ENCODE measurements around the gene ANAPC5. TPM values are rescaled to one million over a fixed set of nuclear protein-coding genes. Genes with fewer than 3 reads are reported as not detected.

The ANAPC5 gene
- total RNA-seq, 1 donor from 2014 or later, result 85.8 TPM

DNA sequence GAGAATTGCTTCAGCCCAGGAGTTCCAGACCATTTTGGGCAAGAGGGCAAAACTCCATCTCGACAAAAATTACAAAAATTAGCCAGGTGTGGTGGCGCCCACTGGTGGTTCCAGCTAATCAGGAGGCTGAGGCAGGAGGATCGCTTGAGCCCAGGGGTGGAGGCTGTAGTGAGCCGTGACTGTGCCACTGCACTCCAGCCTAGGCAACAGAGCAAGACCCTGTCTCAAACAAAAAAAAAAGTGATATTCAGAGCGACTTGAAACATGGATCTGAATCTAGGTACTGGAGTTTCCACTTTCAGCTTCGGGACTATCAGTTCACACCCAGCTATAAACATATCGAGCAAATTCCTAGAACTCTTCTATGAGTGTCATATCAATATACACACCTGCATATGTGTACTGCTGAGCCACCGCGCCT is 31.4 kb upstream of the ANAPC5 start:
- no peak overlapping the region for H3K9ac ChIP-seq (ENCODE audit: low read length)
- Mint-ChIP-seq H3K4me1 (ENCODE audit: low read depth, unreplicated experiment) (peaks cover 5% of the 10 kb centered on the region), H3K27ac (ENCODE audit: unreplicated experiment) (no peak overlapping the region), H3K27me3 (ENCODE audit: low read depth, unreplicated experiment) (no peaks in the 10 kb centered on the region), H3K36me3 (ENCODE audit: low read depth, unreplicated experiment) (no peaks in the 10 kb centered on the region), H3K9me3 (ENCODE audit: unreplicated experiment) (no peaks in the 10 kb centered on the region), H3K4me3 (ENCODE audit: unreplicated experiment) (no peak overlapping the region)
- FAIRE-seq (no peak), DNase-seq (ENCODE audit: low read depth) (no peak)
- no peak overlapping the region for H3K4me3 ChIP-seq (ENCODE audit: insufficient read depth, low read depth, low read length)
- no peaks in the 10 kb centered on the region for H3K79me2 ChIP-seq (ENCODE audit: insufficient read depth, low read length)
- H4K20me1 ChIP-seq (ENCODE audit: insufficient read depth, low read length), result no peaks in the 10 kb centered on the region
- TF ChIP-seq, protein P1, sequence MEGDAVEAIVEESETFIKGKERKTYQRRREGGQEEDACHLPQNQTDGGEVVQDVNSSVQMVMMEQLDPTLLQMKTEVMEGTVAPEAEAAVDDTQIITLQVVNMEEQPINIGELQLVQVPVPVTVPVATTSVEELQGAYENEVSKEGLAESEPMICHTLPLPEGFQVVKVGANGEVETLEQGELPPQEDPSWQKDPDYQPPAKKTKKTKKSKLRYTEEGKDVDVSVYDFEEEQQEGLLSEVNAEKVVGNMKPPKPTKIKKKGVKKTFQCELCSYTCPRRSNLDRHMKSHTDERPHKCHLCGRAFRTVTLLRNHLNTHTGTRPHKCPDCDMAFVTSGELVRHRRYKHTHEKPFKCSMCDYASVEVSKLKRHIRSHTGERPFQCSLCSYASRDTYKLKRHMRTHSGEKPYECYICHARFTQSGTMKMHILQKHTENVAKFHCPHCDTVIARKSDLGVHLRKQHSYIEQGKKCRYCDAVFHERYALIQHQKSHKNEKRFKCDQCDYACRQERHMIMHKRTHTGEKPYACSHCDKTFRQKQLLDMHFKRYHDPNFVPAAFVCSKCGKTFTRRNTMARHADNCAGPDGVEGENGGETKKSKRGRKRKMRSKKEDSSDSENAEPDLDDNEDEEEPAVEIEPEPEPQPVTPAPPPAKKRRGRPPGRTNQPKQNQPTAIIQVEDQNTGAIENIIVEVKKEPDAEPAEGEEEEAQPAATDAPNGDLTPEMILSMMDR (IDR thresholded peaks at IDR 0.05; ENCODE audit: insufficient read depth, low read depth, low read length), result no peak
- TF ChIP-seq EZH2 (IDR thresholded peaks at IDR 0.05; ENCODE audit: insufficient read depth, low read length), result no peak
- no peaks in the 10 kb centered on the region for H3K9me3 ChIP-seq (ENCODE audit: insufficient read depth, low read depth, low read length)
- H3K4me1 ChIP-seq (ENCODE audit: insufficient read depth, low read length), result peaks cover 4% of the 10 kb centered on the region
- H3K27ac ChIP-seq (ENCODE audit: low read depth, low read length), result no peak overlapping the region
- H3K27me3 ChIP-seq (ENCODE audit: insufficient read depth, low read length), result no peaks in the 10 kb centered on the region
- no peak overlapping the region for H2AFZ ChIP-seq (ENCODE audit: low read depth, low read length)
- no peaks in the 10 kb centered on the region for H3K36me3 ChIP-seq (ENCODE audit: insufficient read depth, low read length)
- no peak overlapping the region for H3K4me2 ChIP-seq (ENCODE audit: low read length)

DNA sequence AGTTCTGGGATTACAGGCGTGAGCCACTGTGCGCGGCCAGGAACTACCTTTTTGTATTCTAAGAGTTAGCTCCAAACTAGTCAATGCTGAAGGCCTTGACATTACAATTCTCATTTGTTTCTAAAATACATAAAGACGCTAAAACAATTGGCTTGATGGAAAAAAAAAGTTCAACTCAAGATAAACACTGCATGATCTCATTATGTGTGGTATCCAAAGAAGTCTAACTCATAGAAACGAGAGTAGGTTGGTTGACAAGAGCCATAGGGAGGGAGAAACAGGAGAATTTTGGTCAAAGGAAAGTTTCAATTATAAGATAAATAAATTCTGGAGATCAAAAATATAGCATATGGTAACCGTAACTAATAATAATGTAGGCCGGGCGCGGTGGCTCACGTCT is 27.7 kb upstream of the ANAPC5 start:
- Histone ChIP-seq H2AFZ (ENCODE audit: low read depth, low read length) (no peak overlapping the region), H3K9ac (ENCODE audit: low read length) (no peak overlapping the region), H3K27me3 (ENCODE audit: insufficient read depth, low read length) (no peaks in the 10 kb centered on the region), H3K4me3 (ENCODE audit: insufficient read depth, low read depth, low read length) (no peak overlapping the region), H4K20me1 (ENCODE audit: insufficient read depth, low read length) (no peaks in the 10 kb centered on the region), H3K27ac (ENCODE audit: low read depth, low read length) (no peak overlapping the region), H3K79me2 (ENCODE audit: insufficient read depth, low read length) (no peaks in the 10 kb centered on the region), H3K4me1 (ENCODE audit: insufficient read depth, low read length) (no peaks in the 10 kb centered on the region), H3K36me3 (ENCODE audit: insufficient read depth, low read length) (no peaks in the 10 kb centered on the region), H3K4me2 (ENCODE audit: low read length) (no peak overlapping the region), H3K9me3 (ENCODE audit: insufficient read depth, low read depth, low read length) (no peaks in the 10 kb centered on the region)
- Mint-ChIP-seq H3K4me1 (ENCODE audit: low read depth, unreplicated experiment) (no peaks in the 10 kb centered on the region), H3K27me3 (ENCODE audit: low read depth, unreplicated experiment) (peaks cover 1% of the 10 kb centered on the region), H3K27ac (ENCODE audit: unreplicated experiment) (no peak overlapping the region), H3K9me3 (ENCODE audit: unreplicated experiment) (peaks cover under 1% of the 10 kb centered on the region), H3K36me3 (ENCODE audit: low read depth, unreplicated experiment) (no peaks in the 10 kb centered on the region), H3K4me3 (ENCODE audit: unreplicated experiment) (no peak overlapping the region)
- TF ChIP-seq, protein P1 (IDR thresholded peaks at IDR 0.05; ENCODE audit: insufficient read depth, low read depth, low read length), result no peak
- no peak for TF ChIP-seq EZH2 (IDR thresholded peaks at IDR 0.05; ENCODE audit: insufficient read depth, low read length)
- DNase-seq (ENCODE audit: low read depth), result no peak
- FAIRE-seq, result no peak

DNA sequence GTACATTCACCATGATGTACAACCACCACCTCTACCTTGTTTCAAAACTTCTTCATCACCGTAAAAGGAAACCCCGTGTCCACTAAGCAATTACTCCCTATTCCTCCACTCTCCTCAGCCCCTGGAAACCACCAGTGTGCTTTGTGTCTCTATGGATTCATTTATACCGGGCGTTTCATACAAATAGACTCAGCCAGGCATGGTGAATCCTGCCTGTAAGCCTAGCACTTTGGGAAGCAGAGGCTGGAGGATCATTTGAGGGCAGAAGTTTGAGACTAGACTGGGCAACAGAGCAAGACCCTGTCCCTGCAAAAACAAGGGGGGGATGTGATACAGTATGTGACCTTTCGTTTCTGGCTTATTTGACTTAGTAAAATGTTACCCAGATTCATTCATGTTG is 26.5 kb upstream of the ANAPC5 start:
- no peaks in the 10 kb centered on the region for H3K36me3 Mint-ChIP-seq (ENCODE audit: low read depth, unreplicated experiment)
- Histone ChIP-seq H3K36me3 (ENCODE audit: insufficient read depth, low read length) (no peaks in the 10 kb centered on the region), H3K4me1 (ENCODE audit: insufficient read depth, low read length) (no peaks in the 10 kb centered on the region), H3K9me3 (ENCODE audit: insufficient read depth, low read depth, low read length) (no peaks in the 10 kb centered on the region), H3K9ac (ENCODE audit: low read length) (no peak overlapping the region), H3K4me2 (ENCODE audit: low read length) (no peak overlapping the region), H4K20me1 (ENCODE audit: insufficient read depth, low read length) (no peaks in the 10 kb centered on the region), H3K79me2 (ENCODE audit: insufficient read depth, low read length) (no peaks in the 10 kb centered on the region), H3K27ac (ENCODE audit: low read depth, low read length) (no peak overlapping the region), H3K27me3 (ENCODE audit: insufficient read depth, low read length) (no peaks in the 10 kb centered on the region), H3K4me3 (ENCODE audit: insufficient read depth, low read depth, low read length) (no peak overlapping the region), H2AFZ (ENCODE audit: low read depth, low read length) (no peak overlapping the region)
- TF ChIP-seq, protein P1 (IDR thresholded peaks at IDR 0.05; ENCODE audit: insufficient read depth, low read depth, low read length), result no peak
- no peak for TF ChIP-seq EZH2 (IDR thresholded peaks at IDR 0.05; ENCODE audit: insufficient read depth, low read length)
- peaks cover 2% of the 10 kb centered on the region for H3K9me3 Mint-ChIP-seq (ENCODE audit: unreplicated experiment)
- no peak for FAIRE-seq
- peaks cover 3% of the 10 kb centered on the region for H3K27me3 Mint-ChIP-seq (ENCODE audit: low read depth, unreplicated experiment)
- no peaks in the 10 kb centered on the region for H3K4me1 Mint-ChIP-seq (ENCODE audit: low read depth, unreplicated experiment)
- H3K27ac Mint-ChIP-seq (ENCODE audit: unreplicated experiment), result no peak overlapping the region
- H3K4me3 Mint-ChIP-seq (ENCODE audit: unreplicated experiment), result no peak overlapping the region
- no peak for DNase-seq (ENCODE audit: low read depth)
